GM12865 (cell line): ENCODE data around the gene ARHGAP5.

ENCODE experiments used
- DNase-seq: peaks from one replicate; pipeline ENCODE4 v3.0.0; 2010; ENCODE audit warnings: low read depth
- H3K4me3 ChIP-seq: 2 replicates; pipeline ENCODE4 v1.5.1; 2011; ENCODE audit warnings: mild to moderate bottlenecking, low read depth, low read length, control low read depth
- TF ChIP-seq, protein P1 (sequence below): IDR thresholded peaks from 2 replicates; pipeline ENCODE4 v1.5.1; 2011; ENCODE audit warnings: low read length, control low read depth, low read depth, inconsistent platforms; ENCODE audit not compliant: insufficient read depth; ENCODE audit errors: missing control alignments

The ARHGAP5 gene

DNA sequence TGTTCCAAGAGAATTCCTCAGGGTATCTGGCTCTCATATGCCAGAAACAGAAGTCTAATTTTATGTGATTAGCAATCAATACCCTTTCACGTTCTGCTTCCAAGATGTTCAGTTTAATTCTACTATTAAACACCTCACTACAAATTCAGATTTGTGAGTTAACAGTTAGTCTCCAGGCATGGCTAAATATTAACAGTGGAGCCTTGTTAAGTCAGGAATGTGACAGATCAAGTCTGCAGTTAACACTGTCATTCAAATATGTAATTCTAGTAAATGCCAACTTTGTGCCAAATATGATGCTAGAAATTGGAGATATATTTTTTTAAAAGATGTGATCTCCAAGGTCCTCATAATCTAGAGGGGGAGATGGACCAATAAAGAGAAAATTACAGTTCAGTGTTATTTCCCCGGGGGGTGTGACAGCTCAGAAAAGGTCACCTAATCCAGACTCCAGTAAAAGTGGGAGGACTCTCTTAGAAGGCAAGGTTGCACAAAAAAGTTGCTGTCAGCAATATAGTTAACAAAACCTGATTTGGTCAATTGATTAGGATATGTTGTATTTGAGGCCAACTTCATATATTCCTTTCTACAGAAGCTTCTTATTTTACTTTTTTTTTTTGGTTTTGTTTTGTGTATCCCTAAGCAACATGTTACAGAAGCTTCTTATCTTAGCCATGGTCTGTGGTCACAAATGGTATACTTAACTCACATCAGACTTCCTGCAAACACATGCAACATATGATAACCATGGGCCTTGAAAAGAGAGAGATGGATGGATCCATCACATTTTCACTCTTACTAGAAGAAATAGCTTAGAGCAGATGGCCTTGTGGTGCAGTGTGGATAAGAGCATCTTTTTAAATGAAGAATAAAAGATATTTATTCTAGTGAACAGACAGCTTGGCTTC lies 106.3 kb downstream of the ARHGAP5 start:
- DNase-seq, result no peak
- TF ChIP-seq, protein P1, sequence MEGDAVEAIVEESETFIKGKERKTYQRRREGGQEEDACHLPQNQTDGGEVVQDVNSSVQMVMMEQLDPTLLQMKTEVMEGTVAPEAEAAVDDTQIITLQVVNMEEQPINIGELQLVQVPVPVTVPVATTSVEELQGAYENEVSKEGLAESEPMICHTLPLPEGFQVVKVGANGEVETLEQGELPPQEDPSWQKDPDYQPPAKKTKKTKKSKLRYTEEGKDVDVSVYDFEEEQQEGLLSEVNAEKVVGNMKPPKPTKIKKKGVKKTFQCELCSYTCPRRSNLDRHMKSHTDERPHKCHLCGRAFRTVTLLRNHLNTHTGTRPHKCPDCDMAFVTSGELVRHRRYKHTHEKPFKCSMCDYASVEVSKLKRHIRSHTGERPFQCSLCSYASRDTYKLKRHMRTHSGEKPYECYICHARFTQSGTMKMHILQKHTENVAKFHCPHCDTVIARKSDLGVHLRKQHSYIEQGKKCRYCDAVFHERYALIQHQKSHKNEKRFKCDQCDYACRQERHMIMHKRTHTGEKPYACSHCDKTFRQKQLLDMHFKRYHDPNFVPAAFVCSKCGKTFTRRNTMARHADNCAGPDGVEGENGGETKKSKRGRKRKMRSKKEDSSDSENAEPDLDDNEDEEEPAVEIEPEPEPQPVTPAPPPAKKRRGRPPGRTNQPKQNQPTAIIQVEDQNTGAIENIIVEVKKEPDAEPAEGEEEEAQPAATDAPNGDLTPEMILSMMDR, result no peak
- no peak overlapping the region for H3K4me3 ChIP-seq

DNA sequence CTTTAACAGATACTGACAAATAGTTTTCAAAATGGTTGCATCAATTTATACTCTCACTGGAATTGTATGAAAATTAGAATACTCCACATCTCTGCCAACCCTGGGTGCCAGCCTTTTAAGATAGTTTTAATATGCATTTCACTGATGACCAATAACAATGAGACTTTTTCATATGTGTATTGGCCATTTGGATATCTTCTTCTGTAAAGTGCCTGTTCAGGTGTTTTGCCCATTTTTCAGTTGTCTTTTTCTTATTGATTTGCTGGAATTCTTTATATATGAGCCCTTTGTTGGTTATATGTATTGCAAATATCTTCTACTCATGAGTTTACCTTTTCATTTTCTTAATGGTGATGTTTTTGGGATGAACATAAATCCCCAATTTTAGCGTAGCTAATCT lies 108.0 kb downstream of the ARHGAP5 start:
- DNase-seq, result no peak
- no peak overlapping the region for H3K4me3 ChIP-seq
- TF ChIP-seq, protein P1, result no peak

DNA sequence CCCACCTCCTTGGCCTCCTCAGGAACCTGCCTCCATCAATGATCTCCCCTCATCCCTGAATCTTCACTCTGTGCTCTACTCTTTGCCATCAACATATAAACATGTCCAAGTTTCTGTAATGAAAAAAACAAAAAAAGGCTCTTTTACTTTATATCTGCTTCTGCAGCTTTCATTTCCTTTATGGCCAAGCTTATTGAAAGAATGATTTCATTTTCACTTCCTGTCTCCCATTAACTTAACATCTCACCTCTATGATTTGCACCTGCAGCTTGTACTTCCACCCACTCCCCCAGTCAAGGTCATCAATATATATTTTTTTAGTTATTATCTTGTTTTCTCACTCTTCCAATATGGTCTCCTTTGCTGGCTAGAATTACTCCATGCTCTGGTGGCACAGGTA lies 109.1 kb downstream of the ARHGAP5 start:
- H3K4me3 ChIP-seq, result no peak overlapping the region
- peak; percentile 17 for DNase-seq
- TF ChIP-seq, protein P1, result no peak

DNA sequence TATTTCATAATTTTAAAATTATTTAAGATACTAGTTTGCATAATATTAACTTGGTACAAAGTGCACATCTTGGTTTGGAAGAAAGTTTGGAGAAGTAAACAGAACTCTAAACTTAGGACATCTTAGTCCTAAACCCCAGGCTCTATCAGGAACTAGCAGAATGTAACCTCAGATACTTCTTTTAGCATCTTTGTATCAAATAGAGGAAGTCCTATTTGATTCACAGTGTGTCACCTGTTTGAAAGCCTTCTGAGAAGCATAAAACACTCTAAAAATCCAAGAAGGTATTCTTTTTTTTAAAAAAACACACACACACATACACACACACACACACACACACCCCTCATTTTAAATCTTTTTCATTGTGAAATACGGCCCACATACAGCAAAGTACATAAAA lies 112.7 kb downstream of the ARHGAP5 start:
- DNase-seq, result no peak
- TF ChIP-seq, protein P1, result no peak
- H3K4me3 ChIP-seq, result no peak overlapping the region

DNA sequence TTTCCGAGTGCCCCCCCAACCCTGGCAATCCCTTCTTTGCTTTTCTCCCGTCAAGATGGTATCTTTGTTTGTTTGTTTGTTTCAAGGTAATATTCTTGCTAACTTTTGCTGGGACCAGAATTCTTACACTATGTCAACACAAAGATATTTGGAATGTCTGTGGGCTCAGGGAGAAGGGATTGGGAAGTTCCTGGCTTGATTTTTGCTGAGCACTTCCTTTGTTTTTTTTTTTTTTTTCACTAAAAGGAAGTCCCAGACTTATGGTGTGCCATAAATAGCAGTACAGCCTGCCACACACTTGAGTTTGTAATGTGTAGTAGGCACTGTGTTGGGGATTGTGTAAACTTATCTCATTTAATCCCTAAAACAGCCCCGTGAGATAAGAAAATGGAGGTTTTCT lies 113.6 kb downstream of the ARHGAP5 start:
- H3K4me3 ChIP-seq, result no peak overlapping the region
- TF ChIP-seq, protein P1, result no peak
- no peak for DNase-seq

DNA sequence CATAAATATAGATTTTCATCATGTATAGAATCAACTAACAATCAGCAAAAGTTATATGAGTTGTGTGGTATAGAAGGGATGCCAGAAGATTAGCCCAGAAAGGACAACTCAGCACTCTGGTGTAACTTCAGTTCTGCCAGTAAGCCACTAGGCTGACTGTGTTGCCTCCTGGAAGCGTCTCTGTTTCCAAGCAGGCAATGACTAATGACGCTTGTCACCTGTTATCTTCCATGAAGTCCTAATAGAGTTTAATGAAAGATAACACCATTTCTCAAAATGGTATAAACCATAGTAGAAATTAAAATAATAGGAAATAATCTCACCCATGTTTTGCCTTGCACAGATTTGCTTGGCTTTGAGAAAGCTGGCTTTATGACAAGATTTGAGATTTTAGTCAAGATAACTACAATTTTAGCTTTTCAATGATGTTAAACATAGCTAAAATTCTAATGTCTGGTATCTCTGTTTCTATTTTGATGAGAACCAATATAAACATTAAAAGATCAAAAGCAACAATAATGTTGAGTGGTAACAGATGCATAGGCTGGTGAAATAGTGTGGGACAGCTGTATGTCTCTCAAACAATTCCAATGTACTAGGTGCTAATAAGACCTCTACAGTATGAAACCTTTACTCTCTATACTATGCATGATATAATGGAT lies 115.7 kb downstream of the ARHGAP5 start:
- TF ChIP-seq, protein P1, result no peak
- DNase-seq, result no peak
- H3K4me3 ChIP-seq, result no peak overlapping the region
